ENCODE data around the gene DRC7. TPM values are rescaled to one million over a fixed set of nuclear protein-coding genes. Genes with fewer than 3 reads are reported as not detected.

Gene DRC7
- total and polyA plus RNA-seq, 9 of the 15 experiments (the other 6 are each of a cell fraction or from before 2014, with no cell fraction given): 0.04 to 0.33 (median 0.12) TPM; not detected in 3

- no peak for TF ChIP-seq ZNF407 (IDR thresholded peaks at IDR 0.05; ENCODE audit: low read depth)
- TF ChIP-seq ZNF589 (CRISPR knock-in tag; IDR thresholded peaks at IDR 0.05; ENCODE audit: low read depth): peak; percentile 99
- peak; percentile 89 for TF ChIP-seq ZSCAN32 (CRISPR knock-in tag; IDR thresholded peaks at IDR 0.05)
- peak; percentile 73; the same call in 1 of the 2 replicates for TF ChIP-seq MXI1 (IDR thresholded peaks at IDR 0.05; ENCODE audit: low read depth, low read length)
- peak; percentile 50 to 86; a peak in 3 of 4 replicates for TF ChIP-seq MNT (conservative IDR thresholded peaks at IDR 0.05)
- 0 out of 2 replicates have a peak, but pooled peaks have one; percentile 57 for TF ChIP-seq ZBTB1 (CRISPR knock-in tag; IDR thresholded peaks at IDR 0.05; ENCODE audit: borderline replicate concordance, low read depth)
- TF ChIP-seq POLR2G (IDR thresholded peaks at IDR 0.05; ENCODE audit: low read depth, low read length): peak; percentile 78
- peak in 1 of 3 experiments; percentile 73; a peak in 2 of 6 replicates for TF ChIP-seq ZBTB11 (CRISPR knock-in tag; IDR thresholded peaks at IDR 0.05)
- no peak for TF ChIP-seq C11orf30 (IDR thresholded peaks at IDR 0.05; ENCODE audit: low read depth)
- TF ChIP-seq DPF2 (IDR thresholded peaks at IDR 0.05): peak; percentile 100
Measured at GRCh38 chr16:57689762-57690558, 4.6 kb upstream of the DRC7 start (continued).
